K562 (cell line): Measurements from ENCODE around the gene MRPL55. TPM values are rescaled to one million over a fixed set of nuclear protein-coding genes. Genes with fewer than 3 reads are reported as not detected.

ENCODE experiments used
- BCOR ChIP-seq: fragments of 450-650 bp; IDR thresholded peaks from 2 replicates; pipeline ENCODE4 v1.6.1; 2016
- CHD4 ChIP-seq: fragments of 200-600 bp; sonication (generic); IDR thresholded peaks from 3 replicates; pipeline ENCODE4 v1.6.1; 2012; ENCODE audit warnings: low read depth, mild to moderate bottlenecking, mixed read lengths, low read length, inconsistent platforms; ENCODE audit not compliant: insufficient read depth, insufficient replicate concordance, poor library complexity, severe bottlenecking
- ELF2 ChIP-seq: fragments of 250-450 bp; sonication (Bioruptor Pico); IDR thresholded peaks from 2 replicates; pipeline ENCODE4 v1.5.0; 2021; ENCODE audit warnings: mild to moderate bottlenecking
- HNRNPLL ChIP-seq: fragments of 200-400 bp; formaldehyde crosslinking; IDR thresholded peaks from 2 replicates; pipeline ENCODE4 v1.6.1; 2017; ENCODE audit warnings: low read length, low read depth, mild to moderate bottlenecking; ENCODE audit not compliant: poor library complexity, severe bottlenecking
- HOMEZ ChIP-seq: fragments of 250-450 bp; sonication (Bioruptor Pico); IDR thresholded peaks from 2 replicates; pipeline ENCODE4 v1.4.0; 2020; ENCODE audit warnings: mild to moderate bottlenecking, moderate library complexity
- HSF4 ChIP-seq: fragments of 250-450 bp; sonication (Bioruptor Pico); IDR thresholded peaks from 2 replicates; pipeline ENCODE4 v2.1.2; 2022; ENCODE audit warnings: mild to moderate bottlenecking, moderate library complexity, borderline replicate concordance
- NR2C2 ChIP-seq, 2 experiments: fragments of 200-800 bp in 1 of 2; sonication (Bioruptor generic) in 1 of 2; sonication (generic) in 1 of 2; formaldehyde crosslinking in 1 of 2; IDR thresholded peaks; 2 replicates each; pipeline versions ENCODE4 v1.6.1 to v1.8.0; 2016 to 2022; ENCODE audit warnings: mild to moderate bottlenecking in 1 of 2, missing compliant biosample characterization in 1 of 2, missing genetic modification characterization in 1 of 2, missing genetic modification reagents in 1 of 2
- RBM14 ChIP-seq: fragments of 200-400 bp; formaldehyde crosslinking; IDR thresholded peaks from 2 replicates; pipeline ENCODE4 v1.6.1; 2018; ENCODE audit warnings: low read depth, mild to moderate bottlenecking, low read length, moderate library complexity, borderline replicate concordance; ENCODE audit not compliant: insufficient read depth
- REST ChIP-seq, 2 experiments: fragments of 450-650 bp; formaldehyde crosslinking in 1 of 2; IDR thresholded peaks; 2 replicates each; pipeline versions ENCODE4 v1.4.0 to v1.6.1; 2014 to 2020; ENCODE audit warnings: mild to moderate bottlenecking in 2 of 2, borderline replicate concordance in 1 of 2, low read depth in 1 of 2
- TBL1XR1 ChIP-seq, 2 experiments: IDR thresholded peaks; 2 replicates each; pipeline ENCODE4 v1.6.1; 2012; ENCODE audit warnings: improper control_type of control experiment in 2 of 2, low read length in 2 of 2, mild to moderate bottlenecking in 1 of 2
- ZBTB12 ChIP-seq: fragments of 250-450 bp; sonication (Bioruptor Pico); IDR thresholded peaks from 2 replicates; pipeline ENCODE4 v1.4.0; 2020
- polyA plus RNA-seq, 8 experiments: library from polyadenylated mRNA; depleted of rRNA in 4 of 8; stranded (reverse) in 5 of 8; unstranded in 3 of 8; fragments of >200 nt; fragmentation: Nextera tagmentation in 2 of 8; fragmentation: Illumina TruSeq in 1 of 8; extraction: Ambion mirVana in 2 of 8; extraction: Trizol in 1 of 8; gene quantifications; 2 replicates each; pipeline versions ENCODE4 v1.2.1 to v1.2.3, GENCODE V29; 2011 to 2014; ENCODE audit warnings: inconsistent platforms in 1 of 8, missing spikeins in 1 of 8
- total RNA-seq, 7 experiments: library from RNA; depleted of rRNA in 6 of 7; stranded (reverse); fragments of >200 nt in 6 of 7; fragmentation: Illumina TruSeq in 2 of 7; extraction: Trizol in 2 of 7; gene quantifications; 2 replicates each; pipeline versions ENCODE4 v1.2.1 to v1.2.3, GENCODE V29; 2011 to 2021; ENCODE audit warnings: low replicate concordance in 1 of 7

The MRPL55 gene
- total and polyA plus RNA-seq, 9 of the 15 experiments (the other 6 are each of a cell fraction or from before 2014, with no cell fraction given) = 34.9 to 228 (median 81.0) TPM

- TF ChIP-seq ELF2 (CRISPR knock-in tag) (peak; percentile 89), REST (IDR thresholded peaks at IDR 0.05; ENCODE audit: borderline replicate concordance) (peak; percentile 99), REST (CRISPR knock-in tag; IDR thresholded peaks at IDR 0.05; ENCODE audit: low read depth) (0 out of 2 replicates have a peak, but pooled peaks have one; percentile 16), HNRNPLL (peak; percentile 86), RBM14 (peak; percentile 95; the same call in 1 of the 2 replicates), ZBTB12 (CRISPR knock-in tag) (peak; percentile 96), HSF4 (0 out of 2 replicates have a peak, but pooled peaks have one; percentile 13), HOMEZ (CRISPR knock-in tag) (no peak), CHD4 (no peak), TBL1XR1 (IDR thresholded peaks at IDR 0.05; ENCODE audit: low read length in 2 of 2) (peak; percentile 14 to 74; a peak in 2 of 4 replicates), NR2C2 (CRISPR knock-in tag; IDR thresholded peaks at IDR 0.05) (0 out of 2 replicates have a peak, but pooled peaks have one; percentile 71), NR2C2 (tag; IDR thresholded peaks at IDR 0.05) (peak; percentile 82; the same call in 1 of the 2 replicates), BCOR (peak; percentile 58; the same call in 1 of the 2 replicates)
Observed at GRCh38 chr1:228139931-228140723, 31.0 kb upstream of the MRPL55 start, which contains the start of gene GUK1 (continued).
